ENCODE results near the gene EYA4.
"Not testable (repeated sequence)": the region's sequence is repeated elsewhere in the genome, so short reads cannot be mapped to it uniquely, and the experiment has no call there.

DNA sequence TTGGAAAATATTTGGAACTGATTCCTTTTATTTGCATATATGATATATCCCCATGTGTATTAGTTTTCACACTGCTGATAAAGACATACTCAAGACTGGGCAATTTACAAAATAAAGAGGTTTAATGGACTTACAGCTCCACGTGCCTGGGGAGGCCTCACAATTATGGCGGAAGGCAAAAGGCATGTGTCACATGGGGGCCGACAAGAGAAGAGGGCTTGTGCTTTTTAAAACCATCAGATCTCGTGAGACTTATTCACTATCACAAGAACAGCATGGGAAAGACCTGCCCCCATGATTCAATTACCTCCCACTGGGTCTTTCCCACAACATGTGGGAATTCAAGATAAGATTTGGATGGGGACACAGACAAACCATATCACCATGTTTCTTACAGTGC lies 156.4 kb downstream of the EYA4 start:
- TF ChIP-seq POLR2A, POLR2AphosphoS5 (IDR thresholded peaks at IDR 0.05; ENCODE audit: low read depth, low read length): not testable (repeated sequence)

Data from GM12892 (cell line).